Mammary microvascular endothelial cell (primary cell): ENCODE results near the gene SEL1L3. TPM values are rescaled to one million over a fixed set of nuclear protein-coding genes. Genes with fewer than 3 reads are reported as not detected.

Experiments
- total RNA-seq: library from RNA; depleted of rRNA; stranded (reverse); fragments of >200 nt; gene quantifications from 2 replicates; pipeline ENCODE4 v1.2.3, GENCODE V29; 2015

Gene SEL1L3
- 60.2 and 82.0 TPM in 2 replicates for total RNA-seq

DNA sequence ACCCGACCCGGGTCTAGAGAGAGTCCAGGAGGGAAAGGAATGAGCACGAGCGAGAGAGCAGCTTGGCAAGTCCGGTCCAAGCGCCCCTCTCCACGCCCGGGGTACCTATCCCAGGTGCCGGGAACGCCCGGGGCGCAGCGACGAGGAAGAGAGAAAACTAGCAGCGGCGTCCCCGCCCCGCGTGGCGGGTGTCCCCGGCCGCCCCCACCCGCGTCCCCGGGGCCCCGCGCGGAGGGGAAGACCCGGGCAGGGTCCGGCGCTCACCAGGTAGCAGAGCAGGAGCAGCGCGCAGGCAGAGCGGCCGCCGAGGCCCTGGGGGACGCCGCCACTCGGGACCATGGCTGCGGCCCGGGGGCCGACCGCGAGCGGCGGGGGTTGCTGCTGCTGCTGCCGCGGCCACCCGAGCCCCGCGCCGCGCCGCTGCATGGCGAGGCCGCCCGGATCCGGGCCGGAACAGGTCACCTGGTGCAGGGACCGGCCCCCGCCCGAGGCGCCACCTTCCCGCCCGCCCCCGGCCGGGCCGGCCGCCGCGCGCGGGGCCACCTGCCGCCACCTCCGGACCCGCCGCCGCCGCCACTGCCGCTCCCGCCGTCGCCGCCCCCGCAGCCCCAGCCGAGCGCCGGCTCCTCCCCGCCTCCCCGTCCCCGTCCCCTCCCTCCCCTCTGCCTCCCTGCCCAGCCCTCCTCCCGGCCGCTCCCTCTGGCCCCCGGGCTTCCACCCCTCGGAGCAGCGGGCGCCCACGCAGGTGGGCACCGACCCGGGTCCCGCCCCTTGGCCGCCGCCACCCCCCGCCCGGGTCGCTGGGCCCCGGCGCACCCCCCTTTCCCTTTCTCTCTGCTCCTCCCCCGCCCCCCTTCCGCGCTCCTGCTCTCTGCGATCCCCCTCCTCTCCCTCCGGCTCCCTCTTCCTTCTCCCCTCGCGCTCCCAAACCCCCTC lies at the start of gene SEL1L3:
Gene SEL1L3 (minus strand): TSS at position 578 of the 936 bp plus-strand sequence. CDS start 152 bp downstream, at position 426.

Other genes with a start within 250 kb of the SEL1L3 start
- gene SLC34A2, start 207.1 kb downstream of the SEL1L3 start, total RNA-seq, result not detected in 2 replicates
- 25.6 and 27.8 TPM in 2 replicates for gene SMIM20, start 51.2 kb upstream of the SEL1L3 start, total RNA-seq